OCI-LY3 (cell line): ENCODE data around the gene SLC39A5.
"Not testable (repeated sequence)": the region's sequence is repeated elsewhere in the genome, so short reads cannot be mapped to it uniquely, and the experiment has no call there.

Experiments used
- EZH2phosphoT487 ChIP-seq: fragments of 200-600 bp; shearing (Covaris generic); IDR thresholded peaks from 2 replicates; pipeline ENCODE4 v1.6.1; 2018; ENCODE audit warnings: antibody characterized with exemption, mixed run types, low read depth
- TF ChIP-seq, protein P1 (sequence below): fragments of 200-600, 300-600 bp; sonication (generic); IDR thresholded peaks from 2 replicates; pipeline ENCODE4 v1.5.1; 2014; ENCODE audit warnings: antibody characterized with exemption, low read length, low read depth

GRCh38 chr12:56262955-56263354 lies 33.1 kb downstream of the SLC39A5 start:
- TF ChIP-seq, protein P1, sequence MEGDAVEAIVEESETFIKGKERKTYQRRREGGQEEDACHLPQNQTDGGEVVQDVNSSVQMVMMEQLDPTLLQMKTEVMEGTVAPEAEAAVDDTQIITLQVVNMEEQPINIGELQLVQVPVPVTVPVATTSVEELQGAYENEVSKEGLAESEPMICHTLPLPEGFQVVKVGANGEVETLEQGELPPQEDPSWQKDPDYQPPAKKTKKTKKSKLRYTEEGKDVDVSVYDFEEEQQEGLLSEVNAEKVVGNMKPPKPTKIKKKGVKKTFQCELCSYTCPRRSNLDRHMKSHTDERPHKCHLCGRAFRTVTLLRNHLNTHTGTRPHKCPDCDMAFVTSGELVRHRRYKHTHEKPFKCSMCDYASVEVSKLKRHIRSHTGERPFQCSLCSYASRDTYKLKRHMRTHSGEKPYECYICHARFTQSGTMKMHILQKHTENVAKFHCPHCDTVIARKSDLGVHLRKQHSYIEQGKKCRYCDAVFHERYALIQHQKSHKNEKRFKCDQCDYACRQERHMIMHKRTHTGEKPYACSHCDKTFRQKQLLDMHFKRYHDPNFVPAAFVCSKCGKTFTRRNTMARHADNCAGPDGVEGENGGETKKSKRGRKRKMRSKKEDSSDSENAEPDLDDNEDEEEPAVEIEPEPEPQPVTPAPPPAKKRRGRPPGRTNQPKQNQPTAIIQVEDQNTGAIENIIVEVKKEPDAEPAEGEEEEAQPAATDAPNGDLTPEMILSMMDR = not testable (repeated sequence)
- not testable (repeated sequence) for TF ChIP-seq EZH2phosphoT487
